ENCODE data around the gene SYTL5.

- TF ChIP-seq CTCF (conservative IDR thresholded peaks at IDR 0.05; ENCODE audit: low read depth in 2 of 2) (no peak), CREB1 (CRISPR knock-in tag; IDR thresholded peaks at IDR 0.05; ENCODE audit: low read depth) (no peak), STAT1 (IDR thresholded peaks at IDR 0.05; ENCODE audit: unreplicated experiment) (no peak), JUNB (IDR thresholded peaks at IDR 0.05; ENCODE audit: unreplicated experiment) (no peak), EZH2 (IDR thresholded peaks at IDR 0.05; ENCODE audit: low read depth, unreplicated experiment) (no peak)
Measured at GRCh38 chrX:37976153-37976552, 30.2 kb upstream of the SYTL5 start.

Measured in GM23338 (cell line).